Hepatocyte (in vitro differentiated cells): ENCODE data around the gene IQCN. TPM values are rescaled to one million over a fixed set of nuclear protein-coding genes. Genes with fewer than 3 reads are reported as not detected.

ENCODE experiments used
- DNase-seq: peaks from one replicate; pipeline ENCODE4 v3.0.0-alpha.2; 2016; ENCODE audit warnings: low spot score
- H2AFZ ChIP-seq: fragments of 200-600 bp; sonication (generic); 2 replicates; pipeline ENCODE4 v1.6.0; 2016; ENCODE audit warnings: antibody characterized with exemption, mild to moderate bottlenecking
- H3K27ac ChIP-seq: fragments of 200-600 bp; sonication (generic); 2 replicates; pipeline ENCODE4 v1.5.1; 2016; ENCODE audit warnings: mild to moderate bottlenecking
- H3K27me3 ChIP-seq: fragments of 200-600 bp; sonication (generic); 2 replicates; pipeline ENCODE4 v1.6.1; 2016
- H3K36me3 ChIP-seq: fragments of 200-600 bp; sonication (generic); replicated peaks from 2 replicates; pipeline ENCODE4 v1.5.1; 2016; ENCODE audit warnings: low read depth; ENCODE audit not compliant: insufficient read depth
- H3K4me1 ChIP-seq: fragments of 200-600 bp; sonication (generic); 2 replicates; pipeline ENCODE4 v1.5.1; 2016; ENCODE audit warnings: mild to moderate bottlenecking, moderate library complexity; ENCODE audit not compliant: insufficient read depth
- H3K4me2 ChIP-seq: fragments of 200-600 bp; sonication (generic); 2 replicates; pipeline ENCODE4 v1.6.0; 2016
- H3K4me3 ChIP-seq: fragments of 200-600 bp; sonication (generic); 2 replicates; pipeline ENCODE4 v1.5.1; 2016; ENCODE audit warnings: mild to moderate bottlenecking
- H3K79me2 ChIP-seq: fragments of 200-600 bp; sonication (generic); 2 replicates; pipeline ENCODE4 v1.6.0; 2017; ENCODE audit warnings: mild to moderate bottlenecking
- H3K9me2 ChIP-seq: fragments of 200-600 bp; sonication (generic); replicated peaks from 2 replicates; pipeline ENCODE4 v1.6.0; 2017; ENCODE audit warnings: mild to moderate bottlenecking; ENCODE audit not compliant: insufficient read depth
- H3K9me3 ChIP-seq: fragments of 200-600 bp; sonication (generic); 2 replicates; pipeline ENCODE4 v1.5.1; 2016; ENCODE audit warnings: low read depth, mild to moderate bottlenecking
- H4K20me1 ChIP-seq: fragments of 200-600 bp; sonication (generic); 2 replicates; pipeline ENCODE4 v1.6.0; 2016; ENCODE audit warnings: mild to moderate bottlenecking; ENCODE audit not compliant: insufficient read depth, poor library complexity, severe bottlenecking
- CTCF ChIP-seq: fragments of 200-600 bp; sonication (generic); IDR thresholded peaks from 2 replicates; pipeline ENCODE4 v1.5.1; 2016; ENCODE audit warnings: antibody characterized with exemption, mild to moderate bottlenecking; ENCODE audit not compliant: poor library complexity
- EZH2 ChIP-seq: fragments of 200-600 bp; sonication (generic); IDR thresholded peaks from 2 replicates; pipeline ENCODE4 v1.6.1; 2016; ENCODE audit warnings: antibody characterized with exemption, mild to moderate bottlenecking, borderline replicate concordance
- EZH2phosphoT487 ChIP-seq: fragments of 200-600 bp; sonication (generic); IDR thresholded peaks from one replicate; pipeline ENCODE4 v1.6.1; 2018; ENCODE audit warnings: antibody characterized with exemption, mild to moderate bottlenecking, low read depth, moderate library complexity; ENCODE audit not compliant: unreplicated experiment, severe bottlenecking
- WGBS: methylation state at CpG from one replicate; pipeline ENCODE4 v1.1.6; 2016; ENCODE audit warnings: low lambda C conversion rate; ENCODE audit errors: missing lambda C conversion rate; 5-methylcytosine and 5-hydroxymethylcytosine counted together
- polyA plus RNA-seq: library from polyadenylated mRNA; unstranded; fragments of >200 nt; fragmentation: Nextera tagmentation; extraction: Ambion mirVana; gene quantifications from 2 replicates; pipeline ENCODE4 v1.2.1, GENCODE V29; 2016
- total RNA-seq: library from RNA; depleted of rRNA; stranded (reverse); fragments of >200 nt; gene quantifications from 2 replicates; pipeline ENCODE4 v1.2.3, GENCODE V29; 2014

Gene IQCN
- total and polyA plus RNA-seq, 2 experiments from 2014 or later: 1.5 to 3.7 TPM

GRCh38 chr19:18281082-18282020, 7.1 kb upstream of the IQCN start, which contains the start of gene JUND:
Gene JUND, minus strand, starts transcription at chr19:18281622. Its CDS starts 138 bp downstream, at chr19:18281484.
- Histone ChIP-seq H3K4me2 (peak within 1 kb of the TSS; percentile 85), H3K9me3 (no peaks in the 10 kb centered on the region), H3K27me3 (no peaks in the 10 kb centered on the region), H3K79me2 (peaks cover 45% of the 10 kb centered on the region), H3K9me2 (no peaks in the 10 kb centered on the region), H3K36me3 (no peaks in the 10 kb centered on the region), H4K20me1 (peaks cover 37% of the 10 kb centered on the region), H3K4me3 (peak within 1 kb of the TSS; percentile 97), H3K4me1 (peaks cover 30% of the 10 kb centered on the region), H2AFZ (no peak within 1 kb of the TSS), H3K27ac (peak within 1 kb of the TSS; percentile 100)
- peak; percentile 48 for TF ChIP-seq EZH2phosphoT487
- no peak for TF ChIP-seq EZH2
- DNase-seq: peak; percentile 99
- under 1% methylated on average over 36 of the region's 138 CpGs for WGBS

- Histone ChIP-seq H3K27ac (peak overlapping the region; percentile 100), H3K9me2 (no peaks in the 10 kb centered on the region), H2AFZ (no peak overlapping the region), H3K9me3 (no peaks in the 10 kb centered on the region), H3K36me3 (no peaks in the 10 kb centered on the region), H3K4me2 (peak overlapping the region; percentile 85), H3K4me1 (peaks cover 35% of the 10 kb centered on the region), H3K4me3 (peak overlapping the region; percentile 97), H3K27me3 (no peaks in the 10 kb centered on the region), H4K20me1 (peaks cover 46% of the 10 kb centered on the region), H3K79me2 (peaks cover 54% of the 10 kb centered on the region)
- TF ChIP-seq EZH2phosphoT487 (no peak), EZH2 (no peak), CTCF (no peak)
- DNase-seq: peak; percentile 82
- 2% methylated on average over 48 of the region's 111 CpGs for WGBS
These were observed 6.2 kb upstream of the IQCN start for GRCh38 chr19:18280247-18281081.

GRCh38 chr19:18279516-18280246, 5.4 kb upstream of the IQCN start:
- Histone ChIP-seq H3K9me3 (no peaks in the 10 kb centered on the region), H4K20me1 (peaks cover 52% of the 10 kb centered on the region), H3K27ac (peak overlapping the region; percentile 100), H3K9me2 (no peaks in the 10 kb centered on the region), H3K4me1 (peaks cover 38% of the 10 kb centered on the region), H3K4me2 (peak overlapping the region; percentile 85), H3K36me3 (no peaks in the 10 kb centered on the region), H3K27me3 (no peaks in the 10 kb centered on the region), H3K4me3 (peak overlapping the region; percentile 97), H2AFZ (no peak overlapping the region), H3K79me2 (peaks cover 57% of the 10 kb centered on the region)
- DNase-seq: peak; percentile 96
- TF ChIP-seq EZH2phosphoT487 (no peak), EZH2 (no peak), CTCF (peak; percentile 90)
- WGBS: 1% methylated on average over 36 of the region's 55 CpGs
